BLaER1 (cell line): ENCODE results near the gene CACNA1I.

ENCODE experiments used
- H3K27ac ChIP-seq: shearing (Covaris generic); formaldehyde crosslinking; 2 replicates; pipeline ENCODE4 v1.8.1; 2022
- H3K27me3 ChIP-seq: shearing (Covaris generic); formaldehyde crosslinking; 2 replicates; pipeline ENCODE4 v1.8.1; 2022
- H3K36me3 ChIP-seq: shearing (Covaris generic); formaldehyde crosslinking; 2 replicates; pipeline ENCODE4 v1.8.1; 2022
- H3K4me1 ChIP-seq: shearing (Covaris generic); formaldehyde crosslinking; 2 replicates; pipeline ENCODE4 v1.8.1; 2022
- H3K4me2 ChIP-seq: shearing (Covaris generic); formaldehyde crosslinking; 2 replicates; pipeline ENCODE4 v1.8.1; 2022
- H3K4me3 ChIP-seq: shearing (Covaris generic); formaldehyde crosslinking; 2 replicates; pipeline ENCODE4 v1.8.1; 2022
- H3K9ac ChIP-seq: shearing (Covaris generic); formaldehyde crosslinking; 2 replicates; pipeline ENCODE4 v1.8.1; 2022
- H3K9me3 ChIP-seq: shearing (Covaris generic); formaldehyde crosslinking; 2 replicates; pipeline ENCODE4 v1.8.1; 2022
- H4K20me1 ChIP-seq: shearing (Covaris generic); formaldehyde crosslinking; 2 replicates; pipeline ENCODE4 v1.8.1; 2022
- Cebpa-rat ChIP-seq: shearing (Covaris generic); IDR thresholded peaks from 2 replicates; pipeline ENCODE4 v1.8.1; 2022

CACNA1I gene

GRCh38 chr22:39662686-39663052, 92.1 kb downstream of the CACNA1I start:
- H3K4me2 ChIP-seq = no peak overlapping the region
- no peak for TF ChIP-seq Cebpa-rat
- peaks cover 21% of the 10 kb centered on the region for H3K4me1 ChIP-seq
- no peaks in the 10 kb centered on the region for H4K20me1 ChIP-seq
- H3K27ac ChIP-seq = no peak overlapping the region
- no peaks in the 10 kb centered on the region for H3K9me3 ChIP-seq
- no peak overlapping the region for H3K9ac ChIP-seq
- H3K27me3 ChIP-seq = no peaks in the 10 kb centered on the region
- H3K4me3 ChIP-seq = no peak overlapping the region
- H3K36me3 ChIP-seq = no peaks in the 10 kb centered on the region

- peaks cover 11% of the 10 kb centered on the region for H3K4me1 ChIP-seq
- H3K27me3 ChIP-seq = no peaks in the 10 kb centered on the region
- TF ChIP-seq Cebpa-rat = no peak
- no peaks in the 10 kb centered on the region for H3K36me3 ChIP-seq
- H3K27ac ChIP-seq = no peak overlapping the region
- H3K4me2 ChIP-seq = no peak overlapping the region
- no peak overlapping the region for H3K4me3 ChIP-seq
- no peaks in the 10 kb centered on the region for H4K20me1 ChIP-seq
- H3K9ac ChIP-seq = no peak overlapping the region
- no peaks in the 10 kb centered on the region for H3K9me3 ChIP-seq
Observed at GRCh38 chr22:39663751-39664150, 93.2 kb downstream of the CACNA1I start.

- no peaks in the 10 kb centered on the region for H3K9me3 ChIP-seq
- peaks cover 11% of the 10 kb centered on the region; the same call in 1 of the 2 replicates for H3K4me1 ChIP-seq
- no peak overlapping the region for H3K4me2 ChIP-seq
- no peak for TF ChIP-seq Cebpa-rat
- H3K27ac ChIP-seq = no peak overlapping the region
- H3K9ac ChIP-seq = no peak overlapping the region
- no peaks in the 10 kb centered on the region for H3K27me3 ChIP-seq
- H4K20me1 ChIP-seq = no peaks in the 10 kb centered on the region
- H3K4me3 ChIP-seq = no peak overlapping the region
- H3K36me3 ChIP-seq = no peaks in the 10 kb centered on the region
Observed at GRCh38 chr22:39664485-39665200, 94.1 kb downstream of the CACNA1I start.

GRCh38 chr22:39665229-39665628, 94.7 kb downstream of the CACNA1I start:
- Histone ChIP-seq H3K4me3 (no peak overlapping the region), H3K4me2 (no peak overlapping the region), H4K20me1 (no peaks in the 10 kb centered on the region), H3K36me3 (no peaks in the 10 kb centered on the region), H3K4me1 (peaks cover 11% of the 10 kb centered on the region; the same call in 1 of the 2 replicates), H3K27ac (no peak overlapping the region), H3K9me3 (0 out of 2 replicates have a peak, but pooled peaks cover 5% of the 10 kb centered on the region), H3K27me3 (no peaks in the 10 kb centered on the region), H3K9ac (no peak overlapping the region)
- TF ChIP-seq Cebpa-rat = no peak

GRCh38 chr22:39665661-39666431, 95.3 kb downstream of the CACNA1I start:
- no peaks in the 10 kb centered on the region for H3K27me3 ChIP-seq
- no peak for TF ChIP-seq Cebpa-rat
- H3K9me3 ChIP-seq = peaks cover 11% of the 10 kb centered on the region
- no peak overlapping the region for H3K4me2 ChIP-seq
- no peaks in the 10 kb centered on the region for H3K36me3 ChIP-seq
- H3K9ac ChIP-seq = no peak overlapping the region
- peaks cover 11% of the 10 kb centered on the region; the same call in 1 of the 2 replicates for H3K4me1 ChIP-seq
- H3K27ac ChIP-seq = no peak overlapping the region
- no peak overlapping the region for H3K4me3 ChIP-seq
- H4K20me1 ChIP-seq = no peaks in the 10 kb centered on the region

- no peak overlapping the region for H3K27ac ChIP-seq
- H3K27me3 ChIP-seq = no peaks in the 10 kb centered on the region
- H3K4me1 ChIP-seq = 0 out of 2 replicates have a peak, but pooled peaks cover 6% of the 10 kb centered on the region
- no peak overlapping the region for H3K9ac ChIP-seq
- no peak overlapping the region for H3K4me3 ChIP-seq
- no peaks in the 10 kb centered on the region for H4K20me1 ChIP-seq
- no peak overlapping the region for H3K4me2 ChIP-seq
- H3K9me3 ChIP-seq = peaks cover 18% of the 10 kb centered on the region
- H3K36me3 ChIP-seq = no peaks in the 10 kb centered on the region
- no peak for TF ChIP-seq Cebpa-rat
Observed at GRCh38 chr22:39666495-39666894, 95.9 kb downstream of the CACNA1I start.

GRCh38 chr22:39666926-39667325, 96.4 kb downstream of the CACNA1I start:
- Histone ChIP-seq H3K9me3 (peaks cover 22% of the 10 kb centered on the region), H3K36me3 (no peaks in the 10 kb centered on the region), H3K4me3 (no peak overlapping the region), H3K27ac (no peak overlapping the region), H4K20me1 (no peaks in the 10 kb centered on the region), H3K4me1 (0 out of 2 replicates have a peak, but pooled peaks cover 4% of the 10 kb centered on the region), H3K27me3 (no peaks in the 10 kb centered on the region), H3K4me2 (no peak overlapping the region), H3K9ac (no peak overlapping the region)
- TF ChIP-seq Cebpa-rat = no peak

- Histone ChIP-seq H3K4me1 (peaks cover 7% of the 10 kb centered on the region; the same call in 1 of the 2 replicates), H3K9me3 (peaks cover 38% of the 10 kb centered on the region), H3K36me3 (no peaks in the 10 kb centered on the region), H3K27ac (no peak overlapping the region), H3K9ac (no peak overlapping the region), H3K27me3 (no peaks in the 10 kb centered on the region), H4K20me1 (no peaks in the 10 kb centered on the region), H3K4me2 (no peak overlapping the region), H3K4me3 (no peak overlapping the region)
- no peak for TF ChIP-seq Cebpa-rat
Observed at GRCh38 chr22:39669432-39669831, 98.9 kb downstream of the CACNA1I start.

GRCh38 chr22:39671936-39672335, 101.4 kb downstream of the CACNA1I start:
- Histone ChIP-seq H3K27ac (no peak overlapping the region), H3K4me3 (no peak overlapping the region; the same call in 1 of the 2 replicates), H3K36me3 (no peaks in the 10 kb centered on the region), H3K9ac (no peak overlapping the region), H3K9me3 (peaks cover 38% of the 10 kb centered on the region), H3K27me3 (no peaks in the 10 kb centered on the region), H4K20me1 (no peaks in the 10 kb centered on the region), H3K4me1 (peaks cover 14% of the 10 kb centered on the region; the same call in 1 of the 2 replicates), H3K4me2 (no peak overlapping the region)
- no peak for TF ChIP-seq Cebpa-rat

GRCh38 chr22:39674536-39674935, 104.0 kb downstream of the CACNA1I start:
- no peaks in the 10 kb centered on the region for H3K36me3 ChIP-seq
- peaks cover 38% of the 10 kb centered on the region for H3K9me3 ChIP-seq
- H3K9ac ChIP-seq = no peak overlapping the region
- no peaks in the 10 kb centered on the region for H3K27me3 ChIP-seq
- peaks cover 32% of the 10 kb centered on the region for H3K4me1 ChIP-seq
- H4K20me1 ChIP-seq = no peaks in the 10 kb centered on the region
- H3K4me3 ChIP-seq = no peak overlapping the region
- no peak overlapping the region for H3K27ac ChIP-seq
- no peak for TF ChIP-seq Cebpa-rat
- peak overlapping the region; percentile 32; the same call in 1 of the 2 replicates for H3K4me2 ChIP-seq
